ENCODE results near the gene MAGEA2.

- no peak for TF ChIP-seq POLR2A (IDR thresholded peaks at IDR 0.05)
- no peak for TF ChIP-seq CTCF (IDR thresholded peaks at IDR 0.05)
Measured at GRCh38 chrX:152735101-152735500, 18.5 kb downstream of the MAGEA2 start.
